Activated B cell treated with CpG ODN at 0.5 μM for 24 hours (primary cell): ENCODE data around the gene FLRT2. TPM values are rescaled to one million over a fixed set of nuclear protein-coding genes. Genes with fewer than 3 reads are reported as not detected.

ENCODE experiments used
- ATAC-seq: fragments of 200-7000 bp; cut with Tn5 transposase; one replicate; pipeline ENCODE4 v1.10.0; 2021; ENCODE audit warnings: low read depth, mild to moderate bottlenecking, moderate library complexity
- CTCF ChIA-PET: fragments of 350-600 bp; sonication (Branson Sonifier 250); formaldehyde crosslinking; loops from one replicate; lab custom pipeline; 2021; ENCODE audit warnings: antibody characterized with exemption; lab: Charles Lee
- POLR2A ChIA-PET: fragments of 350-600 bp; sonication (Branson Sonifier 250); formaldehyde crosslinking; loops from one replicate; lab custom pipeline; 2021; ENCODE audit warnings: antibody characterized with exemption; lab: Charles Lee
- DNase-seq: peaks from one replicate; pipeline ENCODE4 v3.0.0; 2022
- H3K27ac Mint-ChIP-seq: one replicate; pipeline ENCODE4 v1.8.0; 2020; ENCODE audit warnings: mixed read lengths
- H3K27me3 Mint-ChIP-seq: one replicate; pipeline ENCODE4 v1.8.0; 2021; ENCODE audit warnings: mixed read lengths
- H3K36me3 Mint-ChIP-seq: one replicate; pipeline ENCODE4 v1.8.0; 2021; ENCODE audit warnings: low read depth, mixed read lengths
- H3K4me1 Mint-ChIP-seq: one replicate; pipeline ENCODE4 v1.8.0; 2021; ENCODE audit warnings: mixed read lengths
- H3K4me3 Mint-ChIP-seq: one replicate; pipeline ENCODE4 v1.8.0; 2020; ENCODE audit warnings: mild to moderate bottlenecking, mixed read lengths
- H3K9me3 Mint-ChIP-seq: one replicate; pipeline ENCODE4 v1.8.0; 2020; ENCODE audit warnings: mixed read lengths
- intact Hi-C: fragments of 100-400 bp; cut with micrococcal nuclease; formaldehyde crosslinking; loops from one replicate; pipeline ENCODE4 v1.15.1; 2024
- total RNA-seq: library from RNA; stranded (reverse); gene quantifications from 2 replicates; pipeline ENCODE4 v1.2.3, GENCODE V29; 2022
- TF ChIP-seq, protein P1 (sequence below): fragments of 200-600 bp; IDR thresholded peaks from one replicate; pipeline ENCODE4 v1.8.0; 2022; ENCODE audit warnings: antibody characterized with exemption, mild to moderate bottlenecking

FLRT2 gene
- total RNA-seq, 1 donor from 2014 or later, result not detected

DNA sequence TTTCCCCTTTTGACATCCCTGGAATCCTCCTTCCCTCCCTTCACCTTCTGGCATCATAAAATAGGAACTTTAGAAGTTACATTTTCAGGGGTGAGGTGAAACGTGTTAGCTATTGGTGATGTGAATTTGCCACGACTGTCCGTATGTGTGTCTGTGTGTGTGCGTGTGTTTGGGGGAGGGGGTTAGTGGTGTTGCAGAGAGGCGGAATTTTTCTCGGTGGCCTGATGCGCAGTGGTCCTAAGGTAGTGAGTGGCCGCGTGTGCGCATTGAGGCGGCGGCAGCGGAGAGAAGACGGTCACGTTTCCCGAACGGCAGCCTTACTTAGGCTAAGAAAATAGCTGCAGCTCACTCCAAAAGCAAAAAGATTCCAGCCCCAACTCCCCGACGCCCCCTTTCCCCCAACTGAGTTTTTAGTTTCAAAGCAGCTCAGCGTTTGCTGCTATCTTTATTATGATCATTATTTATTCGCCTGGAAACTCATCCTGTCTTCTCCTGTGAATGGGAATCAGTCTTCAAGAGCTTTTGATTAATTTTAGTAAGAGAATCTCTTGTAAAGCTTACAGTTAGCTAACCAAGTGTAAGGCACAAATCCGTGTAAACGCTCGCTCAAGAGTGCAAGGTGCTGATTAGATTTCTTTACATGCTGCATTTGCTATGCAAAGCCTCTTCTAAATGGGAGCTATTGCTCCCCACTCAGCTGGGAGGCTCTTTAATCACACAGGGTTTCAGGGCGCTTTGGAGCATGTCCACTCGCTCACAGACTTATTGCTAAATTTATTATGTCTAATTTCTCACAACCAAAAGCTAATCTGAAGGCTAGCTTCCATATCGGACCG lies 4.7 kb downstream of the FLRT2 start:
- ATAC-seq, result no peak
- POLR2A ChIA-PET, result no interaction called here
- CTCF ChIA-PET, result no interaction called here
- Mint-ChIP-seq H3K4me1 (peaks cover 4% of the 10 kb centered on the region), H3K9me3 (no peaks in the 10 kb centered on the region), H3K4me3 (no peak overlapping the region), H3K27ac (no peak overlapping the region), H3K27me3 (peaks cover 43% of the 10 kb centered on the region), H3K36me3 (no peaks in the 10 kb centered on the region)
- DNase-seq, result no peak
- TF ChIP-seq, protein P1, sequence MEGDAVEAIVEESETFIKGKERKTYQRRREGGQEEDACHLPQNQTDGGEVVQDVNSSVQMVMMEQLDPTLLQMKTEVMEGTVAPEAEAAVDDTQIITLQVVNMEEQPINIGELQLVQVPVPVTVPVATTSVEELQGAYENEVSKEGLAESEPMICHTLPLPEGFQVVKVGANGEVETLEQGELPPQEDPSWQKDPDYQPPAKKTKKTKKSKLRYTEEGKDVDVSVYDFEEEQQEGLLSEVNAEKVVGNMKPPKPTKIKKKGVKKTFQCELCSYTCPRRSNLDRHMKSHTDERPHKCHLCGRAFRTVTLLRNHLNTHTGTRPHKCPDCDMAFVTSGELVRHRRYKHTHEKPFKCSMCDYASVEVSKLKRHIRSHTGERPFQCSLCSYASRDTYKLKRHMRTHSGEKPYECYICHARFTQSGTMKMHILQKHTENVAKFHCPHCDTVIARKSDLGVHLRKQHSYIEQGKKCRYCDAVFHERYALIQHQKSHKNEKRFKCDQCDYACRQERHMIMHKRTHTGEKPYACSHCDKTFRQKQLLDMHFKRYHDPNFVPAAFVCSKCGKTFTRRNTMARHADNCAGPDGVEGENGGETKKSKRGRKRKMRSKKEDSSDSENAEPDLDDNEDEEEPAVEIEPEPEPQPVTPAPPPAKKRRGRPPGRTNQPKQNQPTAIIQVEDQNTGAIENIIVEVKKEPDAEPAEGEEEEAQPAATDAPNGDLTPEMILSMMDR, result no peak
- intact Hi-C loops, result no loop called here

DNA sequence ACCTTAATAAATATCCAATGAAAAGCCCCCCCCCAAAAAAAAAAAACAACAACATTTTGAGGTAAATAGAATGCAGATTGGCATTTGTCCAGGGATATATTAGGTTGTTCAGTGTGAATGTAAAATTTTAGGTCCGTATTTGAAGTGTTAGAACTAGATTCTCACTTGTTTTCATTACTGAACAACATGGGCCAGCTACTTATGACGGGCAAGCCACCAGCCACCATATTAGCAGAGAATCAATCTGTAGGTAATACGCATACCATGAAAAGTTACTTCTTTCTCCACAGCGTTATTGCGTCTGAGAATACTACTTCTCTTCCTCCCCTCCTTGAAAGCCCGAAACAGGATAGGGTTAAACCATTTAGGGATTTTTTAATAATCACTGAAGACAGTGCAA lies 5.4 kb downstream of the FLRT2 start:
- H3K4me1 Mint-ChIP-seq, result peaks cover 4% of the 10 kb centered on the region
- intact Hi-C loops, result no loop called here
- no peak for DNase-seq
- ChIA-PET POLR2A (no interaction called here), CTCF (no interaction called here)
- no peak overlapping the region for H3K4me3 Mint-ChIP-seq
- TF ChIP-seq, protein P1, result no peak
- peaks cover 38% of the 10 kb centered on the region for H3K27me3 Mint-ChIP-seq
- no peaks in the 10 kb centered on the region for H3K36me3 Mint-ChIP-seq
- no peak overlapping the region for H3K27ac Mint-ChIP-seq
- ATAC-seq, result no peak
- H3K9me3 Mint-ChIP-seq, result no peaks in the 10 kb centered on the region

DNA sequence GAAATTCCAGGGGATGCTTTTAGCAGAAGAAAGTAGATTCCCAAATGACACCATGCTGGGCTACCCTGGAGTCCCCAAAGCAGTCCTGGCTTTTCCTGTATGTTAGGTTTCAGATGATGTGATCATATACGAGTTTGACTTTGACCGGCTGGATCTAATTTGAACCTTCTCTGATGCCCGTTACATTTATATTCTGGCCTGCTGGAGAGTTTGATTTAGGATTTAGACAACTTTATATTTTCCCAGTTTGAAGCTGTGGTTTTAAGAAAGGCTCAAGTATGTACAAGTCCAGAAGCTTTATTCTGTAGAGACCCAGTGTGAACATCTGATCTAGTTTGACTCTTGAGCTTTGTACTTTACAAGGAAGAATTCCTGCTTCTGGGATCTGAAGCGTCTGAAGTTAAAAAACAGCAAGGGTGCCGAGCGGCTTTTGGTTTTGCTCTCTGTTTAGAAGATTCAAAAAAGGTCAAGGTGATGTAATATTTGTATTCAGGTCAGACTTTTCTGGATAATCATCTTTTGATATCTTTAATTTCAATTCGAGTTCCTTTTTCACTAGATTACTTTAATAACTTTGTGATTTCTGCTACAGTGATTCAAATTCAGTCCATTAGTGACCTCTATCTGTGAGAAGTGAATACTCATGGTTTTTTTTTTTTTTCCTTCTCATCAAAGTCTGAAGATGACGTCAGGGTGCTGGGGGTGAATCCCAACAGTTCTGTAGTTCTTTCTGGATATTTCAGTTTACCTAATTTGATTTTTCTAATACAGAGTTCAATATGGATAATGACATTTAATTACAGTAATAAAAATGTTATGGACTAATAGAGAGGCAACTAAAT lies 6.3 kb downstream of the FLRT2 start:
- Mint-ChIP-seq H3K4me1 (peaks cover 4% of the 10 kb centered on the region), H3K27me3 (peaks cover 31% of the 10 kb centered on the region), H3K27ac (no peak overlapping the region), H3K9me3 (peaks cover 3% of the 10 kb centered on the region), H3K36me3 (no peaks in the 10 kb centered on the region), H3K4me3 (no peak overlapping the region)
- intact Hi-C loops, result no loop called here
- TF ChIP-seq, protein P1, result no peak
- ATAC-seq (no peak), DNase-seq (no peak)
- CTCF ChIA-PET, result no interaction called here
- POLR2A ChIA-PET, result no interaction called here

DNA sequence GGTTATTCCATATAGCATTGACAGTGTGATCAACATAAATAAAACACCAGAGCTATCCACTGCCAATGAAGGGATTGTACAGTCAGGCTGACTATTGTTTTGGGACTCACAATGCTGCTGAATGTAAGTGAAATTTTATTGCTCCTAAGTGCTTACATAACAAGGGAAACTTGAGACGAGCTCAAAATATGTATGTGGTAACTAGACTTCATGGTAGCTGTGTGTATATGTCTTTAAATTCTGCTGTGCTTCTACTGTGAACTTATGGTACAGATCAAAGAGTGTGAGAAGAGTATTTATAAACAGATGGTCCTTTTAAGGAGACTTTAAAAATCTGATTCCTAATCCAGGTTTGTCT lies 6.9 kb downstream of the FLRT2 start:
- H3K27me3 Mint-ChIP-seq, result peaks cover 25% of the 10 kb centered on the region
- ATAC-seq (no peak), DNase-seq (no peak)
- intact Hi-C loops, result no loop called here
- no peak overlapping the region for H3K4me3 Mint-ChIP-seq
- no peak overlapping the region for H3K27ac Mint-ChIP-seq
- CTCF ChIA-PET, result no interaction called here
- H3K4me1 Mint-ChIP-seq, result peaks cover 4% of the 10 kb centered on the region
- TF ChIP-seq, protein P1, result no peak
- H3K36me3 Mint-ChIP-seq, result no peaks in the 10 kb centered on the region
- H3K9me3 Mint-ChIP-seq, result peaks cover 3% of the 10 kb centered on the region
- POLR2A ChIA-PET, result no interaction called here

DNA sequence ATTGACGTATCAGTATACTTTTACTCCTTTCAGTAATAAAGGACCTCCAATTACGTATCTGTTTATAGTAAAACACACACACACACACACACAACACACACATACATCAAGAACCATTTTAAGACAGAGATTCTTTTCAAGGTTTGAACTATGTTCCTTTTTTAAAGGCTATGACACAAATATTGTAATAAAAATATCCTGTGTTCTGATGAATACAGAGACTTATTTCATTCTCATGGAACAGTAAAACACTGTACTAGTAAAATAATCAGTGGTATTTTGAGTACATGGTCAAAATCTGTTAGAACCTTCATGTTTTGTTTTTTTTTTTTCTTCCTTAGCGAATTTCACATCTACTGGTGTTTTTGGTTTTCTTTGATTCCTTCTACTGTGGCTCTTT lies 7.6 kb downstream of the FLRT2 start:
- ChIA-PET CTCF (no interaction called here), POLR2A (no interaction called here)
- no peaks in the 10 kb centered on the region for H3K36me3 Mint-ChIP-seq
- intact Hi-C loops, result no loop called here
- DNase-seq, result no peak
- H3K4me1 Mint-ChIP-seq, result peaks cover 3% of the 10 kb centered on the region
- H3K4me3 Mint-ChIP-seq, result no peak overlapping the region
- peaks cover 3% of the 10 kb centered on the region for H3K9me3 Mint-ChIP-seq
- peaks cover 18% of the 10 kb centered on the region for H3K27me3 Mint-ChIP-seq
- TF ChIP-seq, protein P1, result no peak
- H3K27ac Mint-ChIP-seq, result no peak overlapping the region
- no peak for ATAC-seq
